MM.1S (cell line): ENCODE measurements around the gene PLCG2.

Experiments used
- DNase-seq: peaks from one replicate; pipeline ENCODE4 v3.0.0-alpha.2; 2015
- H2AFZ ChIP-seq: fragments of 300-600 bp; sonication (generic); 2 replicates; pipeline ENCODE4 v1.6.0; 2016; ENCODE audit warnings: antibody characterized with exemption, low read length
- H3F3A ChIP-seq: fragments of 300-600 bp; sonication (generic); 2 replicates; pipeline ENCODE4 v1.6.1; 2016; ENCODE audit warnings: mild to moderate bottlenecking, antibody characterized with exemption, low read length, moderate library complexity, mixed read lengths; ENCODE audit not compliant: insufficient read depth
- H3K27ac ChIP-seq: fragments of 300-600 bp; sonication (generic); 2 replicates; pipeline ENCODE4 v1.5.1; 2016; ENCODE audit warnings: mild to moderate bottlenecking, low read length
- H3K27me3 ChIP-seq: fragments of 300-600 bp; sonication (generic); replicated peaks from 2 replicates; pipeline ENCODE4 v1.6.0; 2016; ENCODE audit warnings: low read length; ENCODE audit not compliant: insufficient read depth
- H3K36me3 ChIP-seq: fragments of 300-600 bp; sonication (generic); replicated peaks from 2 replicates; pipeline ENCODE4 v1.6.1; 2016; ENCODE audit warnings: mild to moderate bottlenecking, low read length, mixed read lengths; ENCODE audit not compliant: insufficient read depth
- H3K4me1 ChIP-seq: fragments of 300-600 bp; sonication (generic); 2 replicates; pipeline ENCODE4 v1.6.1; 2016; ENCODE audit warnings: low read length, mixed read lengths
- H3K4me2 ChIP-seq: fragments of 300-600 bp; sonication (generic); 2 replicates; pipeline ENCODE4 v1.6.0; 2016; ENCODE audit warnings: low read depth, low read length
- H3K4me3 ChIP-seq: fragments of 300-600 bp; sonication (generic); 2 replicates; pipeline ENCODE4 v1.5.1; 2016; ENCODE audit warnings: low read length, mixed read lengths
- H3K79me2 ChIP-seq: fragments of 300-600 bp; sonication (generic); 2 replicates; pipeline ENCODE4 v1.6.1; 2016; ENCODE audit warnings: mixed run types, low read length, mixed read lengths
- H3K9ac ChIP-seq: fragments of 300-600 bp; sonication (generic); 2 replicates; pipeline ENCODE4 v1.6.1; 2016; ENCODE audit warnings: low read length, mixed read lengths
- H3K9me2 ChIP-seq: fragments of 300-600 bp; sonication (generic); replicated peaks from 2 replicates; pipeline ENCODE4 v1.6.1; 2016; ENCODE audit warnings: mild to moderate bottlenecking, low read length, mixed read lengths; ENCODE audit not compliant: insufficient read depth
- H3K9me3 ChIP-seq: fragments of 300-600 bp; sonication (generic); replicated peaks from 2 replicates; pipeline ENCODE4 v1.6.1; 2016; ENCODE audit warnings: mild to moderate bottlenecking, low read length, mixed read lengths; ENCODE audit not compliant: insufficient read depth
- H4K20me1 ChIP-seq: fragments of 300-600 bp; sonication (generic); 2 replicates; pipeline ENCODE4 v1.6.1; 2016; ENCODE audit warnings: mild to moderate bottlenecking, low read length, moderate library complexity, mixed read lengths; ENCODE audit not compliant: insufficient read depth
- EZH2 ChIP-seq: fragments of 300-600 bp; sonication (generic); optimal IDR thresholded peaks from 2 replicates; pipeline ENCODE3; 2017; ENCODE audit warnings: low read depth, mild to moderate bottlenecking, antibody characterized with exemption, low read length, mixed read lengths
- EZH2phosphoT487 ChIP-seq: fragments of 300-600 bp; sonication (generic); IDR thresholded peaks from 2 replicates; pipeline ENCODE4 v1.6.1; 2018; ENCODE audit warnings: antibody characterized with exemption, low read length
- TF ChIP-seq, protein P1 (sequence below): fragments of 300-600 bp; sonication (generic); IDR thresholded peaks from 2 replicates; pipeline ENCODE4 v1.5.1; 2016; ENCODE audit warnings: antibody characterized with exemption, low read length, mixed read lengths

Gene PLCG2

GRCh38 chr16:81939164-81940056 lies 160.3 kb downstream of the PLCG2 start:
- H3K9ac ChIP-seq: no peak overlapping the region
- no peak overlapping the region for H3K27ac ChIP-seq
- no peaks in the 10 kb centered on the region for H3K36me3 ChIP-seq
- no peaks in the 10 kb centered on the region for H3K27me3 ChIP-seq
- H2AFZ ChIP-seq: no peak overlapping the region
- no peaks in the 10 kb centered on the region for H3K79me2 ChIP-seq
- no peaks in the 10 kb centered on the region for H3K9me2 ChIP-seq
- H4K20me1 ChIP-seq: no peaks in the 10 kb centered on the region
- H3K4me3 ChIP-seq: no peak overlapping the region
- H3K9me3 ChIP-seq: no peaks in the 10 kb centered on the region
- H3K4me2 ChIP-seq: no peak overlapping the region
- H3K4me1 ChIP-seq: no peaks in the 10 kb centered on the region
- H3F3A ChIP-seq: no peaks in the 10 kb centered on the region
- no peak for TF ChIP-seq EZH2
- TF ChIP-seq, protein P1, sequence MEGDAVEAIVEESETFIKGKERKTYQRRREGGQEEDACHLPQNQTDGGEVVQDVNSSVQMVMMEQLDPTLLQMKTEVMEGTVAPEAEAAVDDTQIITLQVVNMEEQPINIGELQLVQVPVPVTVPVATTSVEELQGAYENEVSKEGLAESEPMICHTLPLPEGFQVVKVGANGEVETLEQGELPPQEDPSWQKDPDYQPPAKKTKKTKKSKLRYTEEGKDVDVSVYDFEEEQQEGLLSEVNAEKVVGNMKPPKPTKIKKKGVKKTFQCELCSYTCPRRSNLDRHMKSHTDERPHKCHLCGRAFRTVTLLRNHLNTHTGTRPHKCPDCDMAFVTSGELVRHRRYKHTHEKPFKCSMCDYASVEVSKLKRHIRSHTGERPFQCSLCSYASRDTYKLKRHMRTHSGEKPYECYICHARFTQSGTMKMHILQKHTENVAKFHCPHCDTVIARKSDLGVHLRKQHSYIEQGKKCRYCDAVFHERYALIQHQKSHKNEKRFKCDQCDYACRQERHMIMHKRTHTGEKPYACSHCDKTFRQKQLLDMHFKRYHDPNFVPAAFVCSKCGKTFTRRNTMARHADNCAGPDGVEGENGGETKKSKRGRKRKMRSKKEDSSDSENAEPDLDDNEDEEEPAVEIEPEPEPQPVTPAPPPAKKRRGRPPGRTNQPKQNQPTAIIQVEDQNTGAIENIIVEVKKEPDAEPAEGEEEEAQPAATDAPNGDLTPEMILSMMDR: no peak
- no peak for TF ChIP-seq EZH2phosphoT487
- no peak for DNase-seq

- H3K4me2 ChIP-seq: no peak overlapping the region
These were observed 161.9 kb downstream of the PLCG2 start for GRCh38 chr16:81940781-81941560.

DNA sequence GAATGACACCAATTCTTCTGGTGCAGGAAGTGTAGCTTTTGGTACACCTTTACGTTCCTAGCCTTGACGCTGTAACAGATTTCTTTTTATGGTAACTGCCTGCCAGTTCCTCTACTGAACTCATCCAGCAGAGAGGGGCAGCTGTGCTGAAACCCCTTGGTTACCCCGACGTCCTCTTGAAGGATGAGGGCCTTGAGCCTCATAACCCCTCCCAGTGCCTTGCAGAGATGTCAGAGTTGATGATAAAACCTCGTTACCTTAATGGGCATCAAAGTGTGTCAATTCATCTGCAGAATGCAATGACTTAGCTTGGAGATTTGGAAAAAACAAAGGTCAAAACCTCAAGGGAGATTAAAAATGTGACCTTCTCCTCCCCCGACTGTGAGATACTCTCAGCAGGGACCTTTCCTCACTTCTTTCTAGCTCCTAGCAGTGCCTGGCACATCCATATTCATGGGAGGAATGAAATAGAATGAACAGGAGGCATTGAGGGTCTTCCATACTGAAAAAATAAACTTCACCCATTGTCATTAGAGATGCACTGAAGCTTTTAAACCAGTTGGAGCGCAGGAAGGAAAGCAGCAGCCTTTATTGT lies 163.0 kb downstream of the PLCG2 start:
- Histone ChIP-seq H3K9me3 (no peaks in the 10 kb centered on the region), H3K9me2 (no peaks in the 10 kb centered on the region), H3K27me3 (no peaks in the 10 kb centered on the region), H3K4me3 (no peak overlapping the region), H2AFZ (no peak overlapping the region), H3K27ac (no peak overlapping the region), H3F3A (no peaks in the 10 kb centered on the region), H3K9ac (no peak overlapping the region), H3K36me3 (no peaks in the 10 kb centered on the region), H3K4me1 (no peaks in the 10 kb centered on the region), H3K4me2 (no peak overlapping the region), H4K20me1 (no peaks in the 10 kb centered on the region), H3K79me2 (no peaks in the 10 kb centered on the region)
- DNase-seq: no peak
- TF ChIP-seq EZH2phosphoT487 (no peak), EZH2 (no peak)
- TF ChIP-seq, protein P1: no peak

More at GRCh38 chr16:81940781-81941560, 161.9 kb downstream of the PLCG2 start:
- DNase-seq: no peak
- H4K20me1 ChIP-seq: no peaks in the 10 kb centered on the region
- no peaks in the 10 kb centered on the region for H3K4me1 ChIP-seq
- no peak overlapping the region for H3K9ac ChIP-seq
- no peak overlapping the region for H3K27ac ChIP-seq
- H3K9me3 ChIP-seq: no peaks in the 10 kb centered on the region
- H3K79me2 ChIP-seq: no peaks in the 10 kb centered on the region
- TF ChIP-seq, protein P1: peak; percentile 28
- TF ChIP-seq EZH2phosphoT487: no peak
- no peak for TF ChIP-seq EZH2
- no peak overlapping the region for H3K4me3 ChIP-seq
- no peak overlapping the region for H2AFZ ChIP-seq
- no peaks in the 10 kb centered on the region for H3K27me3 ChIP-seq
- H3F3A ChIP-seq: no peaks in the 10 kb centered on the region
- H3K36me3 ChIP-seq: no peaks in the 10 kb centered on the region
- H3K9me2 ChIP-seq: no peaks in the 10 kb centered on the region
